ENCODE results near the gene TRIM72.
"Not testable (repeated sequence)": the region's sequence is repeated elsewhere in the genome, so short reads cannot be mapped to it uniquely, and the experiment has no call there.

The TRIM72 gene

GRCh38 chr16:31268891-31269290 lies 55.0 kb downstream of the TRIM72 start:
- Histone ChIP-seq H3K9me3 (ENCODE audit: control insufficient read depth, low read length) (no peaks in the 10 kb centered on the region), H3K9ac (ENCODE audit: low read length) (no peak overlapping the region), H4K8ac (ENCODE audit: low read length) (no peak overlapping the region), H2BK12ac (ENCODE audit: low read length in 2 of 2) (no peak overlapping the region), H3K27me3 (ENCODE audit: control insufficient read depth in 1 of 2, insufficient read depth in 1 of 2, low read length in 2 of 2) (peaks cover 3 to 30% of the 10 kb centered on the region in 2 experiments), H3K79me1 (replicated peaks; ENCODE audit: low read length, poor library complexity, severe bottlenecking) (no peaks in the 10 kb centered on the region), H3K27ac (ENCODE audit: low read length, poor library complexity, severe bottlenecking) (no peak overlapping the region), H3K4me1 (ENCODE audit: control insufficient read depth, insufficient read depth, low read depth, low read length) (peaks cover 7% of the 10 kb centered on the region), H3K4ac (ENCODE audit: low read depth in 1 of 2, low read length in 2 of 2) (no peak overlapping the region), H3K36me3 (ENCODE audit: control insufficient read depth in 1 of 2, insufficient read depth in 2 of 2, low read depth in 1 of 2, low read length in 2 of 2) (no peaks in the 10 kb centered on the region), H3K4me2 (ENCODE audit: low read length, poor library complexity, severe bottlenecking) (no peak overlapping the region), H2AK5ac (ENCODE audit: low read length, severe bottlenecking) (no peak overlapping the region), H3K23ac (ENCODE audit: low read length in 2 of 2) (no peak overlapping the region), H2AFZ (ENCODE audit: low read depth, low read length) (no peak overlapping the region), H2BK5ac (ENCODE audit: low read depth, low read length, poor library complexity, severe bottlenecking) (no peak overlapping the region), H2BK120ac (ENCODE audit: low read depth, low read length) (no peak overlapping the region), H3K18ac (ENCODE audit: low read depth in 1 of 2, low read length in 2 of 2) (no peak overlapping the region), H3K14ac (ENCODE audit: low read length in 2 of 2) (no peak overlapping the region), H4K91ac (ENCODE audit: low read length) (no peak overlapping the region), H3K4me3 (ENCODE audit: insufficient read depth in 1 of 2, low read depth in 1 of 2, low read length in 2 of 2) (no peak overlapping the region), H2BK15ac (ENCODE audit: low read depth, poor library complexity, severe bottlenecking) (no peak overlapping the region)
- WGBS, result 73% methylated on average over 10 of the region's 10 CpGs
- no peak for DNase-seq

GRCh38 chr16:31269541-31269940 lies 55.6 kb downstream of the TRIM72 start:
- Histone ChIP-seq H2BK5ac (ENCODE audit: low read depth, low read length, poor library complexity, severe bottlenecking) (no peak overlapping the region), H3K36me3 (ENCODE audit: control insufficient read depth in 1 of 2, insufficient read depth in 2 of 2, low read depth in 1 of 2, low read length in 2 of 2) (no peaks in the 10 kb centered on the region), H3K27ac (ENCODE audit: low read length, poor library complexity, severe bottlenecking) (no peak overlapping the region), H2BK12ac (ENCODE audit: low read length in 2 of 2) (no peak overlapping the region), H3K4me1 (ENCODE audit: control insufficient read depth, insufficient read depth, low read depth, low read length) (peaks cover 7% of the 10 kb centered on the region), H2BK120ac (ENCODE audit: low read depth, low read length) (no peak overlapping the region), H3K18ac (ENCODE audit: low read depth in 1 of 2, low read length in 2 of 2) (no peak overlapping the region), H3K23ac (ENCODE audit: low read length in 2 of 2) (no peak overlapping the region), H3K9ac (ENCODE audit: low read length) (no peak overlapping the region), H2AK5ac (ENCODE audit: low read length, severe bottlenecking) (no peak overlapping the region), H2AFZ (ENCODE audit: low read depth, low read length) (no peak overlapping the region), H4K91ac (ENCODE audit: low read length) (no peak overlapping the region), H3K4ac (ENCODE audit: low read depth in 1 of 2, low read length in 2 of 2) (no peak overlapping the region), H3K27me3 (ENCODE audit: control insufficient read depth in 1 of 2, insufficient read depth in 1 of 2, low read length in 2 of 2) (peaks cover 3 to 30% of the 10 kb centered on the region in 2 experiments), H4K8ac (ENCODE audit: low read length) (no peak overlapping the region), H3K14ac (ENCODE audit: low read length in 2 of 2) (no peak overlapping the region), H3K4me2 (ENCODE audit: low read length, poor library complexity, severe bottlenecking) (no peak overlapping the region), H3K4me3 (ENCODE audit: insufficient read depth in 1 of 2, low read depth in 1 of 2, low read length in 2 of 2) (no peak overlapping the region), H2BK15ac (ENCODE audit: low read depth, poor library complexity, severe bottlenecking) (no peak overlapping the region), H3K79me1 (replicated peaks; ENCODE audit: low read length, poor library complexity, severe bottlenecking) (no peaks in the 10 kb centered on the region), H3K9me3 (ENCODE audit: control insufficient read depth, low read length) (no peaks in the 10 kb centered on the region)
- WGBS, result 86% methylated on average over 2 of the region's 2 CpGs
- no peak for DNase-seq

GRCh38 chr16:31269973-31270372 lies 56.1 kb downstream of the TRIM72 start:
- H2BK5ac ChIP-seq (ENCODE audit: low read depth, low read length, poor library complexity, severe bottlenecking); H2BK15ac ChIP-seq (ENCODE audit: low read depth, poor library complexity, severe bottlenecking); DNase-seq; H2BK12ac ChIP-seq (ENCODE audit: low read length in 2 of 2); H3K9me3 ChIP-seq (ENCODE audit: control insufficient read depth, low read length); H2BK120ac ChIP-seq (ENCODE audit: low read depth, low read length); H3K18ac ChIP-seq (ENCODE audit: low read depth in 1 of 2, low read length in 2 of 2); H3K23ac ChIP-seq (ENCODE audit: low read length in 2 of 2); H3K4me1 ChIP-seq (ENCODE audit: control insufficient read depth, insufficient read depth, low read depth, low read length); H3K36me3 ChIP-seq (ENCODE audit: control insufficient read depth in 1 of 2, insufficient read depth in 2 of 2, low read depth in 1 of 2, low read length in 2 of 2); H4K8ac ChIP-seq (ENCODE audit: low read length); H3K14ac ChIP-seq (ENCODE audit: low read length in 2 of 2); H3K27ac ChIP-seq (ENCODE audit: low read length, poor library complexity, severe bottlenecking); H3K4me2 ChIP-seq (ENCODE audit: low read length, poor library complexity, severe bottlenecking); H3K9ac ChIP-seq (ENCODE audit: low read length); H3K79me1 ChIP-seq (replicated peaks; ENCODE audit: low read length, poor library complexity, severe bottlenecking); H2AK5ac ChIP-seq (ENCODE audit: low read length, severe bottlenecking); H4K91ac ChIP-seq (ENCODE audit: low read length); H3K4ac ChIP-seq (ENCODE audit: low read depth in 1 of 2, low read length in 2 of 2); H3K4me3 ChIP-seq (ENCODE audit: insufficient read depth in 1 of 2, low read depth in 1 of 2, low read length in 2 of 2); H2AFZ ChIP-seq (ENCODE audit: low read depth, low read length): not testable (repeated sequence)
- WGBS, result 50% methylated on average over 2 of the region's 3 CpGs
- H3K27me3 ChIP-seq (ENCODE audit: control insufficient read depth in 1 of 2, insufficient read depth in 1 of 2, low read length in 2 of 2), result peaks cover 3 to 30% of the 10 kb centered on the region in 2 experiments

GRCh38 chr16:31270795-31271194 lies 56.9 kb downstream of the TRIM72 start:
- no peak overlapping the region for H2BK5ac ChIP-seq (ENCODE audit: low read depth, low read length, poor library complexity, severe bottlenecking)
- no peak overlapping the region for H3K14ac ChIP-seq (ENCODE audit: low read length in 2 of 2)
- peaks cover 2% of the 10 kb centered on the region for H3K4me1 ChIP-seq (ENCODE audit: control insufficient read depth, insufficient read depth, low read depth, low read length)
- H3K9ac ChIP-seq (ENCODE audit: low read length), result no peak overlapping the region
- H4K91ac ChIP-seq (ENCODE audit: low read length), result no peak overlapping the region
- no peak overlapping the region for H3K27ac ChIP-seq (ENCODE audit: low read length, poor library complexity, severe bottlenecking)
- no peak for DNase-seq
- H4K8ac ChIP-seq (ENCODE audit: low read length), result no peak overlapping the region
- H3K18ac ChIP-seq (ENCODE audit: low read depth in 1 of 2, low read length in 2 of 2), result no peak overlapping the region
- H3K23ac ChIP-seq (ENCODE audit: low read length in 2 of 2), result no peak overlapping the region
- no peak overlapping the region for H2BK15ac ChIP-seq (ENCODE audit: low read depth, poor library complexity, severe bottlenecking)
- no peak overlapping the region for H3K4me2 ChIP-seq (ENCODE audit: low read length, poor library complexity, severe bottlenecking)
- WGBS, result 81% methylated on average over 5 of the region's 5 CpGs
- no peak overlapping the region for H2BK12ac ChIP-seq (ENCODE audit: low read length in 2 of 2)
- no peak overlapping the region for H2AFZ ChIP-seq (ENCODE audit: low read depth, low read length)
- no peak overlapping the region for H2BK120ac ChIP-seq (ENCODE audit: low read depth, low read length)
- H3K27me3 ChIP-seq (ENCODE audit: control insufficient read depth in 1 of 2, insufficient read depth in 1 of 2, low read length in 2 of 2), result peaks cover 3 to 26% of the 10 kb centered on the region in 2 experiments
- H2AK5ac ChIP-seq (ENCODE audit: low read length, severe bottlenecking), result no peak overlapping the region
- no peaks in the 10 kb centered on the region for H3K79me1 ChIP-seq (replicated peaks; ENCODE audit: low read length, poor library complexity, severe bottlenecking)
- no peak overlapping the region for H3K4me3 ChIP-seq (ENCODE audit: insufficient read depth in 1 of 2, low read depth in 1 of 2, low read length in 2 of 2)
- no peaks in the 10 kb centered on the region for H3K36me3 ChIP-seq (ENCODE audit: control insufficient read depth in 1 of 2, insufficient read depth in 2 of 2, low read depth in 1 of 2, low read length in 2 of 2)
- no peaks in the 10 kb centered on the region for H3K9me3 ChIP-seq (ENCODE audit: control insufficient read depth, low read length)
- H3K4ac ChIP-seq (ENCODE audit: low read depth in 1 of 2, low read length in 2 of 2), result no peak overlapping the region

Data from mesenchymal stem cell (in vitro differentiated cells and primary cell).